GM23338 (cell line): ENCODE results near the gene ANKRD49. TPM values are rescaled to one million over a fixed set of nuclear protein-coding genes. Genes with fewer than 3 reads are reported as not detected.

Experiments
- ATAC-seq: fragments of 200-7000 bp; cut with Tn5 transposase; 3 replicates; pipeline ENCODE4 v1.9.1; 2020
- DNase-seq: peaks from one replicate; pipeline ENCODE4 v3.0.0-alpha.2; 2015; ENCODE audit warnings: low spot score
- H2AFZ ChIP-seq: fragments of 200-600 bp; sonication (generic); 2 replicates; pipeline ENCODE4 v1.8.0; 2016; ENCODE audit warnings: antibody characterized with exemption, mild to moderate bottlenecking, moderate library complexity
- H3F3A ChIP-seq: fragments of 200-600 bp; sonication (generic); replicated peaks from 2 replicates; pipeline ENCODE4 v1.8.0; 2017; ENCODE audit warnings: antibody characterized with exemption, mixed run types, low read depth
- H3K27ac ChIP-seq: fragments of 200-600 bp; sonication (generic); 2 replicates; pipeline ENCODE4 v1.6.1; 2016; ENCODE audit warnings: low read depth
- H3K27me3 ChIP-seq: fragments of 200-600 bp; sonication (generic); 2 replicates; pipeline ENCODE4 v1.8.0; 2016; ENCODE audit warnings: mild to moderate bottlenecking, mixed run types, moderate library complexity; ENCODE audit not compliant: insufficient read depth
- H3K36me3 ChIP-seq: fragments of 200-600 bp; sonication (generic); 2 replicates; pipeline ENCODE4 v1.8.0; 2016; ENCODE audit warnings: mild to moderate bottlenecking; ENCODE audit not compliant: insufficient read depth
- H3K4me1 ChIP-seq: fragments of 200-600 bp; sonication (generic); 2 replicates; pipeline ENCODE4 v1.8.0; 2016; ENCODE audit warnings: mild to moderate bottlenecking, moderate library complexity; ENCODE audit not compliant: insufficient read depth
- H3K4me2 ChIP-seq: fragments of 200-600 bp; sonication (generic); 2 replicates; pipeline ENCODE4 v1.7.1; 2017; ENCODE audit warnings: mixed run types
- H3K4me3 ChIP-seq: fragments of 200-600 bp; sonication (generic); 2 replicates; pipeline ENCODE4 v1.6.1; 2016; ENCODE audit warnings: mixed run types
- H3K79me2 ChIP-seq: fragments of 200-600 bp; sonication (generic); replicated peaks from 2 replicates; pipeline ENCODE4 v1.8.0; 2017; ENCODE audit warnings: mild to moderate bottlenecking; ENCODE audit not compliant: insufficient read depth
- H3K9me2 ChIP-seq: fragments of 200-600 bp; sonication (generic); 2 replicates; pipeline ENCODE4 v1.8.0; 2017; ENCODE audit not compliant: insufficient read depth
- H4K20me1 ChIP-seq: fragments of 200-600 bp; sonication (generic); replicated peaks from 2 replicates; pipeline ENCODE4 v1.8.0; 2017; ENCODE audit warnings: mild to moderate bottlenecking; ENCODE audit not compliant: insufficient read depth
- H3K27ac Mint-ChIP-seq: 2 replicates; pipeline ENCODE4 v1.8.0; 2020; ENCODE audit warnings: inconsistent platforms, mild to moderate bottlenecking, moderate library complexity, mixed read lengths
- H3K27me3 Mint-ChIP-seq: 3 replicates; pipeline ENCODE4 v1.8.0; 2022; ENCODE audit warnings: low read depth, mild to moderate bottlenecking, moderate library complexity, mixed read lengths, inconsistent platforms; ENCODE audit not compliant: insufficient read depth, poor library complexity
- H3K36me3 Mint-ChIP-seq: 3 replicates; pipeline ENCODE4 v1.8.0; 2021; ENCODE audit warnings: low read depth, mild to moderate bottlenecking, inconsistent platforms, moderate library complexity, mixed read lengths
- H3K4me1 Mint-ChIP-seq: 3 replicates; pipeline ENCODE4 v1.8.0; 2020; ENCODE audit warnings: mild to moderate bottlenecking, inconsistent platforms, mixed read lengths
- H3K4me3 Mint-ChIP-seq: 3 replicates; pipeline ENCODE4 v1.8.0; 2021; ENCODE audit warnings: moderate library complexity, mild to moderate bottlenecking, inconsistent platforms, mixed read lengths
- H3K9me3 Mint-ChIP-seq: 3 replicates; pipeline ENCODE4 v1.8.0; 2020; ENCODE audit warnings: moderate library complexity, mild to moderate bottlenecking, inconsistent platforms, mixed read lengths
- CREB1 ChIP-seq: fragments of 250-450 bp; sonication (Bioruptor Pico); IDR thresholded peaks from 2 replicates; pipeline ENCODE4 v1.5.0; 2020; ENCODE audit warnings: low read depth, mild to moderate bottlenecking, moderate library complexity
- EZH2phosphoT487 ChIP-seq: fragments of 200-600 bp; sonication (generic); IDR thresholded peaks from one replicate; pipeline ENCODE4 v1.8.1; 2018; ENCODE audit warnings: antibody characterized with exemption; ENCODE audit not compliant: unreplicated experiment
- POLR2AphosphoS5 ChIP-seq: IDR thresholded peaks from 2 replicates; pipeline ENCODE4 v1.6.1; 2016; ENCODE audit warnings: antibody characterized with exemption, low read depth
- STAT1 ChIP-seq: IDR thresholded peaks from one replicate; pipeline ENCODE4 v1.6.1; 2016; ENCODE audit warnings: antibody characterized with exemption; ENCODE audit not compliant: unreplicated experiment
- ZNF114 ChIP-seq: fragments of 250-450 bp; sonication (Bioruptor Pico); IDR thresholded peaks from 2 replicates; pipeline ENCODE4 v1.5.0; 2020; ENCODE audit warnings: mild to moderate bottlenecking, moderate library complexity
- ZNF331 ChIP-seq: fragments of 250-450 bp; sonication (Bioruptor Pico); IDR thresholded peaks from 2 replicates; pipeline ENCODE4 v1.5.0; 2020; ENCODE audit warnings: low read depth, mild to moderate bottlenecking, moderate library complexity
- polyA plus RNA-seq: library from polyadenylated mRNA; unstranded; fragments of >200 nt; fragmentation: Nextera tagmentation; extraction: Ambion mirVana; gene quantifications from 2 replicates; pipeline ENCODE4 v1.2.1, GENCODE V29; 2016
- total RNA-seq: library from RNA; depleted of rRNA; stranded (reverse); fragments of >200 nt; shearing (Covaris generic); gene quantifications from 2 replicates; pipeline ENCODE4 v1.2.3, GENCODE V29; 2014
- TF ChIP-seq, protein P1 (sequence below): fragments of 250-450 bp; sonication (Bioruptor Pico); IDR thresholded peaks from 2 replicates; pipeline ENCODE4 v1.5.0; 2020; ENCODE audit warnings: mild to moderate bottlenecking, moderate library complexity
- TF ChIP-seq, protein P2 (sequence below): IDR thresholded peaks from 2 replicates; pipeline ENCODE4 v1.6.1; 2016; ENCODE audit warnings: antibody characterized with exemption

The ANKRD49 gene
- total and polyA plus RNA-seq, 2 experiments from 2014 or later = 16.0 to 35.2 TPM

DNA sequence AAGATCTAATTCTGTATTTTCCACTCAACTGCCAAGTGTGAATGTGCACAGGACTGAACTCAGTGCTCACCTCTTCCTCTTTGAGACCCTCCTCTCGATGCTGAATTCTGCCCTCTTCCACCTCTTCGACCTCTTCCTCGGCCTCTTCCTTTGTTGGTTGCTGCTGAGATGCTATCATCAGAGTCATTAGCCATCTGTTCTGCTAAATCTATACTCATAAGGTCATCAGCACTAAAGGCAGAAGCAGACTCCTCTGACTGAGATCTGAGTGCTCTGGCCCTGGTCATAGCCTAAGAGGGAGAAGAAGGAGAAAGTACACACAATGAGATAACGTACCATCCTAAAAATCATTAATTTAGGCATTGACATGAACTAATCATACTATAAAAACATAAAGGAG, 46.6 kb upstream of the ANKRD49 start (continued):
- no peak for TF ChIP-seq EZH2phosphoT487
- no peak for TF ChIP-seq ZNF331 (CRISPR knock-in tag)
- no peak for TF ChIP-seq CREB1
- no peak for TF ChIP-seq STAT1
- TF ChIP-seq, protein P1, sequence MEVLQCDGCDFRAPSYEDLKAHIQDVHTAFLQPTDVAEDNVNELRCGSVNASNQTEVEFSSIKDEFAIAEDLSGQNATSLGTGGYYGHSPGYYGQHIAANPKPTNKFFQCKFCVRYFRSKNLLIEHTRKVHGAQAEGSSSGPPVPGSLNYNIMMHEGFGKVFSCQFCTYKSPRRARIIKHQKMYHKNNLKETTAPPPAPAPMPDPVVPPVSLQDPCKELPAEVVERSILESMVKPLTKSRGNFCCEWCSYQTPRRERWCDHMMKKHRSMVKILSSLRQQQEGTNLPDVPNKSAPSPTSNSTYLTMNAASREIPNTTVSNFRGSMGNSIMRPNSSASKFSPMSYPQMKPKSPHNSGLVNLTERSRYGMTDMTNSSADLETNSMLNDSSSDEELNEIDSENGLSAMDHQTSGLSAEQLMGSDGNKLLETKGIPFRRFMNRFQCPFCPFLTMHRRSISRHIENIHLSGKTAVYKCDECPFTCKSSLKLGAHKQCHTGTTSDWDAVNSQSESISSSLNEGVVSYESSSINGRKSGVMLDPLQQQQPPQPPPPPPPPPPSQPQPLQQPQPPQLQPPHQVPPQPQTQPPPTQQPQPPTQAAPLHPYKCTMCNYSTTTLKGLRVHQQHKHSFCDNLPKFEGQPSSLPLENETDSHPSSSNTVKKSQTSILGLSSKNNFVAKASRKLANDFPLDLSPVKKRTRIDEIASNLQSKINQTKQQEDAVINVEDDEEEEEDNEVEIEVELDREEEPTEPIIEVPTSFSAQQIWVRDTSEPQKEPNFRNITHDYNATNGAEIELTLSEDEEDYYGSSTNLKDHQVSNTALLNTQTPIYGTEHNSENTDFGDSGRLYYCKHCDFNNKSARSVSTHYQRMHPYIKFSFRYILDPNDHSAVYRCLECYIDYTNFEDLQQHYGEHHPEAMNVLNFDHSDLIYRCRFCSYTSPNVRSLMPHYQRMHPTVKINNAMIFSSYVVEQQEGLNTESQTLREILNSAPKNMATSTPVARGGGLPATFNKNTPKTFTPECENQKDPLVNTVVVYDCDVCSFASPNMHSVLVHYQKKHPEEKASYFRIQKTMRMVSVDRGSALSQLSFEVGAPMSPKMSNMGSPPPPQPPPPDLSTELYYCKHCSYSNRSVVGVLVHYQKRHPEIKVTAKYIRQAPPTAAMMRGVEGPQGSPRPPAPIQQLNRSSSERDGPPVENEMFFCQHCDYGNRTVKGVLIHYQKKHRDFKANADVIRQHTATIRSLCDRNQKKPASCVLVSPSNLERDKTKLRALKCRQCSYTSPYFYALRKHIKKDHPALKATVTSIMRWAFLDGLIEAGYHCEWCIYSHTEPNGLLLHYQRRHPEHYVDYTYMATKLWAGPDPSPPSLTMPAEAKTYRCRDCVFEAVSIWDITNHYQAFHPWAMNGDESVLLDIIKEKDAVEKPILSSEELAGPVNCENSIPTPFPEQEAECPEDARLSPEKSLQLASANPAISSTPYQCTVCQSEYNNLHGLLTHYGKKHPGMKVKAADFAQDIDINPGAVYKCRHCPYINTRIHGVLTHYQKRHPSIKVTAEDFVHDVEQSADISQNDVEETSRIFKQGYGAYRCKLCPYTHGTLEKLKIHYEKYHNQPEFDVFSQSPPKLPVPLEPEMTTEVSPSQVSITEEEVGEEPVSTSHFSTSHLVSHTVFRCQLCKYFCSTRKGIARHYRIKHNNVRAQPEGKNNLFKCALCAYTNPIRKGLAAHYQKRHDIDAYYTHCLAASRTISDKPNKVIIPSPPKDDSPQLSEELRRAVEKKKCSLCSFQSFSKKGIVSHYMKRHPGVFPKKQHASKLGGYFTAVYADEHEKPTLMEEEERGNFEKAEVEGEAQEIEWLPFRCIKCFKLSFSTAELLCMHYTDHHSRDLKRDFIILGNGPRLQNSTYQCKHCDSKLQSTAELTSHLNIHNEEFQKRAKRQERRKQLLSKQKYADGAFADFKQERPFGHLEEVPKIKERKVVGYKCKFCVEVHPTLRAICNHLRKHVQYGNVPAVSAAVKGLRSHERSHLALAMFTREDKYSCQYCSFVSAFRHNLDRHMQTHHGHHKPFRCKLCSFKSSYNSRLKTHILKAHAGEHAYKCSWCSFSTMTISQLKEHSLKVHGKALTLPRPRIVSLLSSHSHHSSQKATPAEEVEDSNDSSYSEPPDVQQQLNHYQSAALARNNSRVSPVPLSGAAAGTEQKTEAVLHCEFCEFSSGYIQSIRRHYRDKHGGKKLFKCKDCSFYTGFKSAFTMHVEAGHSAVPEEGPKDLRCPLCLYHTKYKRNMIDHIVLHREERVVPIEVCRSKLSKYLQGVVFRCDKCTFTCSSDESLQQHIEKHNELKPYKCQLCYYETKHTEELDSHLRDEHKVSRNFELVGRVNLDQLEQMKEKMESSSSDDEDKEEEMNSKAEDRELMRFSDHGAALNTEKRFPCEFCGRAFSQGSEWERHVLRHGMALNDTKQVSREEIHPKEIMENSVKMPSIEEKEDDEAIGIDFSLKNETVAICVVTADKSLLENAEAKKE (CRISPR knock-in tag) = no peak

DNA sequence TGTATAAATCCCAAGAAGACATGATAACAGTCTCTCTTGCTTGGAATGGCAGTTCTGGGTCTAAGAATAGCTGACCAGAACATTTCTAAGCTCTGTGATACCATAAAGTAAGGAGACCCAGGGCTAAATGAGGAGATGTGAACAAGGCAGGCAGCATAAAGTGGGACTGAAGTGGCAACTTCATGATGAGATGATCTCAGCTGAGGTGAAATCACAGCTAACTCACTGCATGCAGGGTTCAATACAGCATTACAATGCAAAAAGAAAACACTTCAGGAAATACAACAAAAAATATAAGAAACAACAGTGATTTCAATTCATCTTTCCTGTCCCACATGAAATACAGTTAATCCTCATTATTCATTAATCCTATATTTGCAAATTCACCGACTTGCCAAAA, 44.8 kb upstream of the ANKRD49 start:
- Histone ChIP-seq H3K4me3 (no peak overlapping the region), H3K9me2 (no peaks in the 10 kb centered on the region), H3F3A (no peaks in the 10 kb centered on the region), H3K4me1 (no peaks in the 10 kb centered on the region), H3K4me2 (no peak overlapping the region), H4K20me1 (no peaks in the 10 kb centered on the region), H3K79me2 (no peaks in the 10 kb centered on the region), H3K27me3 (no peaks in the 10 kb centered on the region), H3K36me3 (peaks cover 12% of the 10 kb centered on the region; the same call in 1 of the 2 replicates), H2AFZ (no peak overlapping the region), H3K27ac (no peak overlapping the region)
- Mint-ChIP-seq H3K4me1 (no peaks in the 10 kb centered on the region), H3K9me3 (no peaks in the 10 kb centered on the region), H3K27me3 (no peaks in the 10 kb centered on the region), H3K36me3 (peaks cover 28% of the 10 kb centered on the region), H3K4me3 (no peak overlapping the region), H3K27ac (no peak overlapping the region)
- ATAC-seq = no peak
- no peak for DNase-seq
- TF ChIP-seq ZNF331 (CRISPR knock-in tag) = no peak
- TF ChIP-seq, protein P2, sequence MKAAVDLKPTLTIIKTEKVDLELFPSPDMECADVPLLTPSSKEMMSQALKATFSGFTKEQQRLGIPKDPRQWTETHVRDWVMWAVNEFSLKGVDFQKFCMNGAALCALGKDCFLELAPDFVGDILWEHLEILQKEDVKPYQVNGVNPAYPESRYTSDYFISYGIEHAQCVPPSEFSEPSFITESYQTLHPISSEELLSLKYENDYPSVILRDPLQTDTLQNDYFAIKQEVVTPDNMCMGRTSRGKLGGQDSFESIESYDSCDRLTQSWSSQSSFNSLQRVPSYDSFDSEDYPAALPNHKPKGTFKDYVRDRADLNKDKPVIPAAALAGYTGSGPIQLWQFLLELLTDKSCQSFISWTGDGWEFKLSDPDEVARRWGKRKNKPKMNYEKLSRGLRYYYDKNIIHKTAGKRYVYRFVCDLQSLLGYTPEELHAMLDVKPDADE = no peak
- no peak for TF ChIP-seq ZNF114 (CRISPR knock-in tag)
- no peak for TF ChIP-seq POLR2AphosphoS5
- TF ChIP-seq, protein P1 (CRISPR knock-in tag) = no peak
- TF ChIP-seq CREB1 = no peak
